ENCODE results near the gene POLE.

GRCh38 chr12:132729541-132730320 lies 42.6 kb upstream of the POLE start:
- TF ChIP-seq CTCF (IDR thresholded peaks at IDR 0.05) (no peak), POLR2A (IDR thresholded peaks at IDR 0.05) (no peak)

All from esophagus squamous epithelium (tissue), 4 donors.